ENCODE results near the gene SH2D6.
"Not testable (repeated sequence)": the region's sequence is repeated elsewhere in the genome, so short reads cannot be mapped to it uniquely, and the experiment has no call there.

The SH2D6 gene

GRCh38 chr2:85468096-85468703 lies 49.7 kb downstream of the SH2D6 start:
- DNase-seq (ENCODE audit: low read depth in 2 of 2) = no peak

DNA sequence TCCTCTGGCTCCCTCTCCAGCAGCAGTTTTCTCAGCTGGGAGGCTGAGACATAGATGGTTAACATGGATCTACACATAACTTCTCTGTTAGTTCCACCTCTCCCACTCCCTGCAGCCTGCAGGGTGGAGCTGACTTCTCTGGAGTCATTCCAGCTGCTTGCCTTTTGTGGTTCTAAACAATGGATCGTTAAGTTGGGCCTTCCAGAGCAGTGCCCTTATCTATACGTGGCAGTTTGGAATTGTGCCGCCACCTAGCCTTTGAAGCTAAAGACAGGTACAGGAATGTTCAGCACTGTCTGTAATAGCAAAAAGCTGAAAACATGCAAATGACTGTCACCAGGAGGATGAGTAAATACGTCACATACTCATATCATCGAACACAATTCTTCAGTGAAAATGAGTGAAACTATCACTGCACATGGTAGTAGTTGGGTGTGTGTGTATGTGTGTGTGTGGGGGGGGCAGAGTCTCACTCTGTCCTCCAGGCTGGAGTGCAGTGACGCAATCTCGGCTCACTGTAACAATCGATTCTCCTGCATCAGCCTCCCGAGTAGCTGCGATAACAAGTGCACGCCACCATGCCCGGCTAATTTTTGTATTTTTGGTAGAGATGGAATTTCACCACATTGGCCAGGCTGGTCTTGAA lies 50.3 kb downstream of the SH2D6 start:
- no peak for DNase-seq (ENCODE audit: low read depth in 2 of 2)

- peak in 1 of 2 donors; percentile 2 for DNase-seq (ENCODE audit: low read depth in 2 of 2)
Measured at GRCh38 chr2:85470850-85471800, 52.6 kb downstream of the SH2D6 start.

DNA sequence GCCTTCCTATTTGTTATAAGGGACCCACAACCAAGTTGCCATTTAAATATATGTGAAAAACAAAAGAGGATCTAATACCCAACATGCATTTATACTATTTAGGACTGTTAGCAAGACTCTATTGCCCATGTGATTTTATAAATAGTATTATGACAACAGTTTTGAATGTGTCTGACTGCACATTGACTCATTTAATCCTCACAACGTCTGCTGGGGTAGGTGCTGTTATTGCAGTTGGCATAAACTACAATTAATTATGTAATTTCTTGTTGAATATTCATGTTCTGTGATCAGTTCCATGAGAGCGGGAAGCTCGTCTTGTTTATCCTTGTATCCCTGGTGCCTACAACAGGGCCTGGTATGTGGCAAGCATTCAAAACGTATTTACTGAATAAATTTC lies 53.7 kb downstream of the SH2D6 start:
- no peak for DNase-seq (ENCODE audit: low read depth in 2 of 2)

DNA sequence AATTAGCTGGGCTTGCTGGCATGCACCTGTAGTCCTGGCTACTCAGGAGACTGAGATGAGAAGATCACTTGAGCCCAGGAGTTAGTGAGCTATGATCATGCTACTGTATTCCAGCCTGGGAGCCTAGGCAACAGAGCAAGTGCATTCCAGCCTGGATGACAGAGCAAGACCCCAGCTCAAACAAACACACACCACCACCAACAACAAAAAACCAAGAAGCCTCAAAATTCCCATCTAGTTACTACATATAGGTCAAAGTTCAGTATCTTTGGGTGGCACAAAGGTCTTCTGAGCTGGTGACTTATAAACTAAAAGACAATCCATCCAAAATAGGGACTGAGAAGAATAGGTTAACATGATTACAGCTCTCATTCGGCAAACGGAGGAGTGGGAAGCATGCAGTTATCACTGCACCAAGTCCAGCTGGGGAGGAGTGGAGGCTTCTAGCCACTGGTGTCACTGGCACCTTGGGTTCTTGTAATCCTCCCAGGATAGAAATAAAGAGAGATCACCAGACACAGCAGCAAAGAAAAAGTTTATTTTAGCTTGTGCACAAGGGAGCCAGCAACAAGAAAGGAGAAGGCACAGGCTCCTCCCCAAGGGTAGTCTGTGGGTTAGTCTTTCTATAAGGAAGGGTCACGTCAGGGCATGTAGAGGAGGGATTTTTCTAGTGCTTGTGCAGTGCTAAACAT lies 57.4 kb downstream of the SH2D6 start:
- DNase-seq (ENCODE audit: low read depth in 2 of 2) = no peak

DNA sequence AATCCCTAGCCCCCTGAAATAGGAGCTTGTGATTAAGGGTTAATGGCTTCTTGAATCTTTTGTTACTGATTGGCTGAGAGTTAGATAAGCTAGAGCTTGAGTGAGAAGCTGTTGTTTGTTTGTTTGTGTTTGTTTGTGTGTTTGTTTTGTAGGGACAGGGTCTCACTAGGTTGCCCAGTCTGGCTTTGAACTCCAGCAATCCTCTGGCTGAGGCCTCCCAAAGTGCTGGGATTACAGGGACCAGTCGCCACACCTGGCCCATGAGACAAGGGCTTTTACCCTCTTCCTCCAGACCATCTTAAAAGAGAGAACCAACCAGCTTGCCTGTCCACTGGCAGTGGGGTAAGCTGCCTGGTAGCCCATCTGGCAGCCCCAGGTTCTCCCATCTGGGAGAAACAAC lies 58.1 kb downstream of the SH2D6 start:
- DNase-seq (ENCODE audit: low read depth in 2 of 2) = no peak

GRCh38 chr2:85477884-85478283 lies 59.4 kb downstream of the SH2D6 start:
- DNase-seq (ENCODE audit: low read depth in 2 of 2) = no peak

DNA sequence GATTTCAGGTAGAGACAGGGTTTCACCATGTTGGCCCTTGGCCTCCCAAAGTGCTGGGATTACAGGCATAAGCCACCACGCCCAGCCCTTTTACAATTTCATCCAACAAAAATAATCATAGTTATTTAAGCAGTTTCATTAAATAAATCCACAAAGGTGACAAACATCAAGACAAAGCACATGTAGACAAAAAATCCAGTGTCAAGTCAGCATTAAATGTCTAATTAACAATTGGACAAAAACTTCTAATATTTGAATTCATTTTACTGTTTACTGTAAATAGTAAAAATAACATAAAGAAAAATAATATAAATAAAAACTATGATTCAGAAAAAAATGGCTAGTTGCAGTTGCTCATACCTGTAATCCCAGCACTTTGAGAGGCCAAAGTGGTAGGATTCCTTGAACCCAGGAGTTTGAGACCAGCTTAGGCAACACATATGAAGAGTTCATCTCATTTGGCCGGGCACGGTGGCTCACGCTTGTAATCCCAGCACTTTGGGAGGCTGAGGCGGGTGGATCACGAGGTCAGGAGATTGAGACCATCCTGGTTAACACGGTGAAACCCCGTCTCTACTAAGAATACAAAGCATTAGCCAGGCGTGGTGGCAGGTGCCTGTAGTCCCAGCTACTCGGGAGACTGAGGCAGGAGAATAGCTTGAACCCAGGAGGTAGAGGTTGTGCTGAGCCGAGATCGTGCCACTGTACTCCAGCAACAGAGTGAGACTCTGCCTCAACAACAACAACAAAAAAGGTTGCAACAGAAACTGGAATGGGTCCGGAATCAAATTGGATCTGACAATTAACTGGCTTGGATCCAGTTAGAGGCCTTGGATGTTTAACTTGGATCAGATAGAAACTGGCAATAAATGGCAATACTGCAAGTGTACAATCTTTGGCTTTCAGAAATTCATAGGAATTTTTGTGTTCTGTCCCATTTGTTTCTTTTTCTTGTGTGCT lies 63.6 kb downstream of the SH2D6 start:
- no peak for DNase-seq (ENCODE audit: low read depth in 2 of 2)

DNA sequence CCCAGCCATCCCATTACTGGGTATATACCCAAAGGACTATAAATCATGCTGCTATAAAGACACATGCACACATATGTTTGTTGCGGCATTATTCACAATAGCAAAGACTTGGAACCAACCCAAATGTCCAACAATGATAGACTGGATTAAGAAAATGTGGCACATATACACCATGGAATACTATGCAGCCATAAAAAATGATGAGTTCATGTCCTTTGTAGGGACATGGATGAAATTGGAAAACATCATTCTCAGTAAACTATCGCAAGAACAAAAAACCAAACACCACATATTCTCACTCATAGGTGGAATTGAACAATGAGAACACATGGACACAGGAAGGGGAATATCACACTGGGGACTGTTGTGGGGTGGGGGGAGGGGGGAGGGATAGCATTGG lies 66.1 kb downstream of the SH2D6 start:
- DNase-seq (ENCODE audit: low read depth in 2 of 2) = not testable (repeated sequence)

DNA sequence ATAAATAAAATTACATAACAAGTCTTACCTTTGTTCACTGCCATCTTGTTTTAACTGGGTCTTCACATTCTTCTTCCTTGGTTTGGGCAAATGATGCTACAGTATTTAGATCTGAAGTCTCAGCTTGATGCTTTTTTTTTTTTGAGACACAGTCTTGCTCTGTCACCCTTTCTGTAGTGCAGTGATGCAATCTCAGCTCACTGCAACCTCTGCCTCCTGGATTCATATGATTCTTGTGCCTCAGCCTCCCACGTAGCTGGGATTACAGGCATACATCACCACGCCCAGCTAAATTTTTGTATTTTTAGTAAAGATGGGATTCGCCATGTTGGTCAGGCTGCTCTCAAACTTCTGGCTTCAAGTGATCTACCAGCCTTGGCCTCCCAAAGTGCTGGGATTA lies 67.3 kb downstream of the SH2D6 start:
- no peak for DNase-seq (ENCODE audit: low read depth in 2 of 2)

Data from stimulated activated CD8-positive, alpha-beta memory T cell treated with anti-CD3 and anti-CD28 coated beads, Interleukin-7, amount 100 ng/mL, for 1 hour (primary cell).